A673 (cell line): ENCODE measurements around the gene NTNG2. TPM values are rescaled to one million over a fixed set of nuclear protein-coding genes. Genes with fewer than 3 reads are reported as not detected.
A peak's percentile ranks its signal among the peaks of the same experiment; 100 is the strongest.

Experiments used
- BruUV-seq: library from RNA; stranded (reverse); fragments of 400-500 nt; replicated peaks from 2 replicates; lab custom pipeline; 2021; lab: Mats Ljungman, UMichigan
- CTCF ChIA-PET: fragments of 300-600 bp; sonication (Branson Sonifier 250); formaldehyde crosslinking; loops from one replicate; lab custom pipeline; 2022; ENCODE audit warnings: antibody characterized with exemption; lab: Charles Lee
- POLR2A ChIA-PET: fragments of 300-600 bp; sonication (Branson Sonifier 250); formaldehyde crosslinking; loops from one replicate; lab custom pipeline; 2022; ENCODE audit warnings: antibody characterized with exemption; ENCODE audit not compliant: low non-redundant PET; lab: Charles Lee
- DNase-seq: peaks from one replicate; pipeline ENCODE4 v3.0.0-alpha.2; 2015; ENCODE audit warnings: low spot score
- H3K27ac ChIP-seq: fragments of 200-600 bp; sonication (generic); 2 replicates; pipeline ENCODE4 v1.5.1; 2016; ENCODE audit warnings: mixed run types, low read depth, mild to moderate bottlenecking, mixed read lengths, antibody characterized with exemption, low read length; ENCODE audit not compliant: poor library complexity, severe bottlenecking
- H3K27me3 ChIP-seq: fragments of 200-600 bp; sonication (generic); replicated peaks from 2 replicates; pipeline ENCODE4 v1.6.1; 2017; ENCODE audit warnings: mixed run types, low read depth, mild to moderate bottlenecking, mixed read lengths, antibody characterized with exemption, low read length; ENCODE audit not compliant: insufficient read depth, poor library complexity
- H3K36me3 ChIP-seq: fragments of 200-600 bp; sonication (generic); 2 replicates; pipeline ENCODE4 v1.6.1; 2016; ENCODE audit warnings: mixed run types, mild to moderate bottlenecking, mixed read lengths, antibody characterized with exemption, low read length; ENCODE audit not compliant: insufficient read depth, poor library complexity, severe bottlenecking
- H3K4me1 ChIP-seq: fragments of 200-600 bp; sonication (generic); 2 replicates; pipeline ENCODE4 v1.6.1; 2017; ENCODE audit warnings: mixed run types, mild to moderate bottlenecking, mixed read lengths, antibody characterized with exemption, low read length; ENCODE audit not compliant: insufficient read depth, poor library complexity, severe bottlenecking
- H3K4me3 ChIP-seq: fragments of 200-600 bp; sonication (generic); 2 replicates; pipeline ENCODE4 v1.5.1; 2016; ENCODE audit warnings: low read depth, mixed run types, mild to moderate bottlenecking, mixed read lengths, low read length; ENCODE audit not compliant: poor library complexity, severe bottlenecking
- H3K9me3 ChIP-seq: fragments of 200-600 bp; sonication (generic); 2 replicates; pipeline ENCODE4 v1.6.1; 2016; ENCODE audit warnings: mixed run types, low read depth, mild to moderate bottlenecking, mixed read lengths, antibody characterized with exemption, low read length; ENCODE audit not compliant: poor library complexity, severe bottlenecking
- EZH2 ChIP-seq: fragments of 200-600 bp; sonication (generic); IDR thresholded peaks from 2 replicates; pipeline ENCODE4 v1.6.1; 2017; ENCODE audit warnings: borderline replicate concordance, low read depth, mild to moderate bottlenecking, mixed read lengths, antibody characterized with exemption, low read length; ENCODE audit not compliant: poor library complexity, severe bottlenecking
- intact Hi-C: fragments of 100-400 bp; cut with micrococcal nuclease; formaldehyde crosslinking; loops from one replicate; pipeline ENCODE4 v1.10.0; 2022; ENCODE audit not compliant: unreplicated experiment
- total RNA-seq: library from RNA; stranded (reverse); gene quantifications from 2 replicates; pipeline ENCODE4 v1.2.3, GENCODE V29; 2021
- TF ChIP-seq, protein P1 (sequence below): fragments of 300-800, 200-600 bp; sonication (generic); conservative IDR thresholded peaks from 2 replicates; pipeline ENCODE4 v1.5.1; 2017; ENCODE audit warnings: low read depth, mild to moderate bottlenecking, antibody characterized with exemption, low read length, moderate library complexity, mixed read lengths

The NTNG2 gene
- total RNA-seq, 1 experiment from 2014 or later = 1.5 TPM

DNA sequence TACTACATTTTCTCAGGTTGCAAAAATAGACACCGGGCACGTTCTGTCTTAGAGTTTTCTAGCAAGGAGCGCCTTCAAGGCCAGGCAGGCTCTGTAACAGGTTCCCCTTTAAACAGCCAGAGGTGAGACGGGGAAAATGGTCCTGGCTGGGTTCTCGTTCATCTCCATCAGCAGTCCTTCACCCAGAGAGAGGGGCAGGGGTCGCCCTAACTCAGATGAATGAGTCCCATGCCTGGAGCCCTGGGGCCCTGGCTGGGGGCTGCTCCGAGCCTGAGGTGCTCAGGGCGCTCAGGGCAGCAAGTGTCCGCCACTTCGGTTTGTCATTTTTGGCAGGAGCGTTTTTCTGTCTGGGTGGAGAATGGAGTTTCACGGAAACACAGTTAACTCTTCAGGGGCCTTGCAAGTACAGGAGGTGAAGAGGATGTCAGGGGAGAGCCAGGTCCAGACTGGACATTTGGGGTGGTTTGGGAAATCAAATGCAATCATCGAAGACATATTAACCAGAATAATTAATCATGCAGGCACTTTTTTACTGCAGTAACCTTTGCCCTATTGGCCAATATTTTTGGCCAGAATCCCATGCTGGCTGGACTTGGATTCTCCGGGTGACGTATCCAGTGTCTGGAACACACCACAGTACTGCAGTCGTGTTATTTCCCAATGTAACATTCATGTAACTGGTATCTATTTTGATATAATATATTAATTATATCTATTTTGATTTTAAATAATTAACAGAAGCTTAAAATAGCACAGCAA, 2.9 kb downstream of the NTNG2 start:
- TF ChIP-seq EZH2 = no peak
- TF ChIP-seq, protein P1, sequence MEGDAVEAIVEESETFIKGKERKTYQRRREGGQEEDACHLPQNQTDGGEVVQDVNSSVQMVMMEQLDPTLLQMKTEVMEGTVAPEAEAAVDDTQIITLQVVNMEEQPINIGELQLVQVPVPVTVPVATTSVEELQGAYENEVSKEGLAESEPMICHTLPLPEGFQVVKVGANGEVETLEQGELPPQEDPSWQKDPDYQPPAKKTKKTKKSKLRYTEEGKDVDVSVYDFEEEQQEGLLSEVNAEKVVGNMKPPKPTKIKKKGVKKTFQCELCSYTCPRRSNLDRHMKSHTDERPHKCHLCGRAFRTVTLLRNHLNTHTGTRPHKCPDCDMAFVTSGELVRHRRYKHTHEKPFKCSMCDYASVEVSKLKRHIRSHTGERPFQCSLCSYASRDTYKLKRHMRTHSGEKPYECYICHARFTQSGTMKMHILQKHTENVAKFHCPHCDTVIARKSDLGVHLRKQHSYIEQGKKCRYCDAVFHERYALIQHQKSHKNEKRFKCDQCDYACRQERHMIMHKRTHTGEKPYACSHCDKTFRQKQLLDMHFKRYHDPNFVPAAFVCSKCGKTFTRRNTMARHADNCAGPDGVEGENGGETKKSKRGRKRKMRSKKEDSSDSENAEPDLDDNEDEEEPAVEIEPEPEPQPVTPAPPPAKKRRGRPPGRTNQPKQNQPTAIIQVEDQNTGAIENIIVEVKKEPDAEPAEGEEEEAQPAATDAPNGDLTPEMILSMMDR = no peak
- Histone ChIP-seq H3K27me3 (peaks cover 73% of the 10 kb centered on the region), H3K9me3 (no peaks in the 10 kb centered on the region), H3K27ac (no peak overlapping the region), H3K36me3 (no peaks in the 10 kb centered on the region), H3K4me1 (peaks cover 24% of the 10 kb centered on the region), H3K4me3 (no peak overlapping the region)
- intact Hi-C loops = loop anchor here (5.0 kb wide), 1 partner anchor 402 kb away; no protein-coding TSS in a partner anchor
- ChIA-PET POLR2A (no interaction called here), CTCF (no interaction called here)
- BruUV-seq = no TSS peak
- no peak for DNase-seq

DNA sequence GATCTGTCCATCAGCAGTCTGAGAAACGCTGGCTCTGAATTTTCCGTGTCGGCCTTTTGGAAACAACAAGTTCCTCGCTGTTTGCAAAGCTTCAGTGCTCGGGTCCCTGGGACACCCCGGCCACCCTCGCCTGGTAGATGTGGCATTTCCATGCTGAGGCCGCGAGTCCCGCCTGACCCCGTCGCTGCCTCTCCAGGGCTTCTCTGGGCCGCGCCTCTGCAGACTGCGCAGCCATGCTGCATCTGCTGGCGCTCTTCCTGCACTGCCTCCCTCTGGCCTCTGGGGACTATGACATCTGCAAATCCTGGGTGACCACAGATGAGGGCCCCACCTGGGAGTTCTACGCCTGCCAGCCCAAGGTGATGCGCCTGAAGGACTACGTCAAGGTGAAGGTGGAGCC, 4.7 kb downstream of the NTNG2 start:
- H3K9me3 ChIP-seq = no peaks in the 10 kb centered on the region
- no peak for DNase-seq
- H3K4me3 ChIP-seq = no peak overlapping the region
- no peaks in the 10 kb centered on the region for H3K36me3 ChIP-seq
- peaks cover 57% of the 10 kb centered on the region for H3K27me3 ChIP-seq
- BruUV-seq = no TSS peak
- no peak overlapping the region for H3K27ac ChIP-seq
- intact Hi-C loops = loop anchor here (5.0 kb wide), 1 partner anchor 404 kb away; no protein-coding TSS in a partner anchor
- TF ChIP-seq EZH2 = no peak
- TF ChIP-seq, protein P1 = peak; percentile 42; the same call in 1 of the 2 replicates
- ChIA-PET POLR2A (interaction anchor here (0.6 kb wide), 1 partner anchor 97 kb away, joined by 5 read pairs; no protein-coding TSS in a partner anchor), CTCF (no interaction called here)
- peaks cover 13% of the 10 kb centered on the region for H3K4me1 ChIP-seq

DNA sequence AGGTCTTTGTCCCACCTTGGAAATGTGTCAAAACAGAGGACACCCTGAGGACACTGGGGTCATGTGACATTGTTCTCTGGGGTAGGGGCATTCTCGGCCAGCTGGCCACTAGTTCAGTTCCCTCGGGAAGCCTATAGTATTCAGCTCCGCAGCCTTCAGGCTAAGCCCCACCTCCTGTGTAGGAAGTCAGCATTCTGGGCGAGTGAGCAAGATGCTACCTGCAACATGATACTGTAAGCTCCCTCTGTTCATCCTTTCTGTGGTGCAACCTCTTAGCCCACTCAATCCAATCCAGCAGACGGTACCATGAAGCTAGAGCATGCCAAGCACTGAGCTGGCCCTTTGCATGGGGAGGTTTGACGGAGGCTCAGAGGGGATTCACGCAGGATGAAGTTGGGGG, 5.3 kb downstream of the NTNG2 start:
- peaks cover 13% of the 10 kb centered on the region for H3K4me1 ChIP-seq
- intact Hi-C loops = loop anchor here (5.0 kb wide), 1 partner anchor 405 kb away; no protein-coding TSS in a partner anchor
- POLR2A ChIA-PET = no interaction called here
- CTCF ChIA-PET = interaction anchor here (0.5 kb wide), 1 partner anchor 89 kb away, joined by 4 read pairs; no protein-coding TSS in a partner anchor
- H3K4me3 ChIP-seq = no peak overlapping the region
- no peak overlapping the region for H3K27ac ChIP-seq
- no peaks in the 10 kb centered on the region for H3K36me3 ChIP-seq
- TF ChIP-seq, protein P1 = no peak
- no peak for TF ChIP-seq EZH2
- BruUV-seq = no TSS peak
- no peak for DNase-seq
- H3K27me3 ChIP-seq = peaks cover 55% of the 10 kb centered on the region
- H3K9me3 ChIP-seq = no peaks in the 10 kb centered on the region
